ENCODE measurements around the gene RTN4RL2.

The RTN4RL2 gene

GRCh38 chr11:57463671-57464538, 3.6 kb downstream of the RTN4RL2 start:
- DNase-seq, result no peak

DNA sequence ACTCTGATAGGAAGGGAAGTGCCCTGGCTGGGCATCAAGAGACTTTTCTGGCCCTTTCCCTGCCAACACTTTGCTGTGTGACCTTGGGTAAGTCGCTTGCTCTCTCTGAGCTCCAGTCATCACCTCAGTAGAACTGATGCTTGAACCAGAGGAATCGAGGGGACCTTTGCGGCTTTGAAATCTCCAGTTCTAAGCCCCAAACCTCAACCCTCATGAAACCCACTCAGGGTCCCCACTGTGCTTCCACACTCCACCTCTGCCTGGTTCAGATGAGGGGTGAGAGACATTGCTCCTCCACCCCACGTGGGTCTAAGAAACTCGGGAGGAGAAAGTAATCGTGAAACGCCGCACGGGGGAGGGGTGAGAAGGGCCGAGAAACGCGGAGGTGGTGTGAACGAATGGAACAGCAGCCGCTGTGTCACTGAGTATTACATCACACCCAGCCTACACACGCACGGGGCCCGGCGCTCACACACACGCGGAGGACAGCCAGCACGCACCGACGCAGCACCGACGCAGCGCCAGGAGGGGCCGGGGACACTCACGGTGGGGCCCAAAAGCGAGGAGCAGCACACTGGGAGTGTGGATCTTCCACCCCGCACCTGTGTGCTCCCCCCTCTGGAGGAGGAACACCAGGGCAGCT, 4.3 kb downstream of the RTN4RL2 start:
- DNase-seq, result no peak

GRCh38 chr11:57466680-57467079, 6.4 kb downstream of the RTN4RL2 start:
- DNase-seq, result no peak

- no peak for DNase-seq
Measured at GRCh38 chr11:57467508-57468157, 7.3 kb downstream of the RTN4RL2 start.

- DNase-seq, result no peak
Measured at GRCh38 chr11:57468276-57468675, 7.9 kb downstream of the RTN4RL2 start.

DNA sequence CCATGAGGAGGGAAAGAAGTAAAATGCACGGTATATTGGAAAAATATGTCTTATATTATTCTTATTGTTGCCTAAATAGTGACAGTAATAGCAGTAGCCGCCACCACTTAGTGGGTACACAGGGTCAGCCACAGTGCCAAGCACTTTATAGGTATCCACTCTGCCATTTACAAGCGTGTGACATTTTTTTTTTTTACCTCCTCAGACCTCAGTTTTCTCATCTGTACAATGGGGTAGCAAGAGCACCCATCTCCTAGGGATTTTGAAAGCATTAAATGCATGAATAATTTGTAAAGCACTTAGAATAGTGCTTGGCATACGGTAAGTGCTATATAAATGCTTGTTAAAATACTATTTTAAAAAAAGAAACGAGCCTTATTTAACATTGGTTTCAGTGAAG, 8.9 kb downstream of the RTN4RL2 start:
- no peak for DNase-seq

DNA sequence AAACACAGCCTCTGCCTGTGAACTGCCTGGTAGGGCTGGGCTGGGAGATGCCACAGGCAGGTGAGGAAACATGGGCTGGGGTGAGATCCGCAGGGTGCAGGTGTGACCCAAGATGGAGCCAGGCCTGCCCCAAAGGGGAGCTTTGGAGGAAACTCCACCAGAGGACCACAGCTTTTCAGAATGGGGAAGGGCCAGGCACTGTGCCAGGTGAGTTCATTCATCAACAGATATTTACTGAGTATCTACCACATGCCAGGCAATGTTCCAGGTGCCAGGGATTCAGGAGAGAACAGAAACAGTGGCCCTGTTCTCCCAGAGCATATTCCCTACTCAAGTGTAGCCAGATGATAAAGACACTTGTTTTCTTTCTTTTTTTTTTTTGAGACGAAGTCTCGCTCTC, 11.2 kb downstream of the RTN4RL2 start:
- no peak for DNase-seq

GRCh38 chr11:57473285-57473841, 13.0 kb downstream of the RTN4RL2 start:
- DNase-seq, result no peak

DNA sequence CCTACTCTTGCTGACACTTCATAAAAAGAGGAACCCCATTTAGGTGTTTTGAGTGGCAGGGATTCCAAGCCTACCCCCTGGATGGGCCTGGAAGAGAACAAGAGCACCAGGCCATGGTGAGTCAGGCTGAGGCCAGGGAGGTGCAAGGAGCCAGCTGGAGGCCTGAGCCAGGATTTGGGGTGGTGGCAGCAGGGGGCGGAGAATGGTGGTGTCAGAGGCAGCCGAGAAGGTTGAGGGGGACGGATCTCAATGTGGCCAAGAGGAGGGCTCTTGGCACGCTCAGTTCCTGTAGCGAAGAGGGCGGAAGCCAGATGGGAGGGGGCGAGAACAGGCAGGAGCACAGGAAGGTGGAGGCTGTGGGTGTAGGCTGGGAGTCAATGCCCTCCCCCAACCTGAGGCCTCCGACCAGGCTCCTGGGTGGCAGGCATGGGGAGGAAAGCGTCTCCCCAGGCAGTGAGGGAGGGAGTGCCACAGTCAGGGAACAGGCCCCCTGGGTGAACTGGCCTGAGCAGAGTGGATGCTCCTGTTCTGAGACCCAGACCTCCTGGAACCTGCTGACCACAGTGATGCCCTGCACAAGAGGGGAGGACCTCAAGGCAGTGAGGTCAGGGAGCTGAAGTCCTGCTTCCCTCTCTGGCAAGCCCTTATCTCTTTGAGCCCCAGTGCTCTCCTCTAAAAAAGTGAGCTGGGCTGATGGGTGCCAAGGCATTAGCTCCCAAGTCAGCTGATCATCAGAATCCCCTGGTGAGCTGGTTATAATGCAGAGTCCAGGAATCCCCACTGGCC, 13.9 kb downstream of the RTN4RL2 start:
- DNase-seq, result peak; percentile 56

GRCh38 chr11:57474803-57475115, 14.4 kb downstream of the RTN4RL2 start:
- DNase-seq, result no peak

- DNase-seq, result no peak
Measured at GRCh38 chr11:57475191-57475590, 14.9 kb downstream of the RTN4RL2 start.

GRCh38 chr11:57475671-57476046, 15.3 kb downstream of the RTN4RL2 start:
- no peak for DNase-seq

GRCh38 chr11:57476047-57476756, 15.9 kb downstream of the RTN4RL2 start:
- DNase-seq, result peak; percentile 28

- DNase-seq, result peak; percentile 16
Measured at GRCh38 chr11:57476757-57477506, 16.6 kb downstream of the RTN4RL2 start.

- no peak for DNase-seq
Measured at GRCh38 chr11:57477507-57478189, 17.3 kb downstream of the RTN4RL2 start.

- no peak for DNase-seq
Measured at GRCh38 chr11:57479021-57479663, 18.8 kb downstream of the RTN4RL2 start.

GRCh38 chr11:57479911-57480310, 19.6 kb downstream of the RTN4RL2 start:
- DNase-seq, result no peak

DNA sequence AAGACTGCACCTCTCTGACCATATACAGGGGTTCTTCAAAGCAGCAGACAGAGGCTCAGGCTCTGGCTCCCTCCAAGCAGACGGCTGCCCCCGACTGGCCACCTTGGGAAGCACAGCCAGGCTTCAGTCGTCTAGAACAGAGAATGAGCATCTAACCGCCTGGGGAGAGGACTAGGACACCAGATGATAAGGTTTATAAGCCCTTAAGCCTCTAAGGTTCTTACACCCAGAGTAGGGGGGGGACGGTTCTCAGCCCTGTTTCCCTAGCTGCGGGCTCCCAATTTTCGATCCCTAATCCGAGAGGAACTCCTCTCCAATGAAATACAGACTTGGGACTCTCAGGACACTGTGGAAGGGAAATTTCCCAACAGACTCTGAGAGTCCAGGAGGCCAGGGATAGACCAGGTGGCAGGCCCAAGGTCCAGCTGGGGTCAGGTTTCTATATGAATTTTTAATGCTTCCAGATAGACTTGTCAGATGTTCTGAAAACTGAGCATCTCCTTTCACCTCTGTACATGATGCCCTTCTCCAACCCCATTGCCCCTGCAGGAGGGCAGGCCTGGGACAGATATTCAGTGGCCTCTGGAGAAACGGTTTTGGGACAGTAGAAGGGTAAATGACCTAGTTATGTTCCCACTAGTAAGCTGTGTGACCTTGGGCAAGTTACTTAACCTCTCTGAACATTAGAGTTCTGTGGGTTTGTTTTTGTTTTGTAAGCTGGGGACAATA, 20.2 kb downstream of the RTN4RL2 start:
- peak; percentile 58 for DNase-seq

DNA sequence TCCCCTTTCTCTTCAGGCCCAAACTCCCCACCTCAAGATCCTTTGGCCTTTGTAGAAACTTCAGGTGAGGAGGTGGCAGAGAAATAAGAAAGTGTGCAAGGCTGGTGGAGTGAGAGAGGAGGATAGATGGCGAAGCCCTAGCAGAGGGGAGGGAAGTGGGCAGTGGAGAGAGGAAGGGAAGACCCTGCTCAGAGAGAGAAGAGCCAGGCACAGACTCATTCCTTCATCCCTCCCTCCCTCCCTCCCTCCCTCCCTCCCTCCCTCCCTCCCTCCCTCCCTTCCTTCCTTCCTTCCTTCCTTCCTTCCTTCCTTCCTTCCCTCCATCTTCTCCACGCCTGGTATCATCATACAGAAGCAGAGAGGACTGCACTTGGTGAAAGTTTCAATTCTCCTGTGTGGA, 21.0 kb downstream of the RTN4RL2 start:
- no peak for DNase-seq

Measured in activated gamma-delta T cell treated with Interleukin-2 at 50 U/mL for 16 hours (primary cell).